K562 (cell line): Measurements from ENCODE around the gene RASL12. TPM values are rescaled to one million over a fixed set of nuclear protein-coding genes. Genes with fewer than 3 reads are reported as not detected.

Experiments used
- CBX1 ChIP-seq: sonication (generic); IDR thresholded peaks from 2 replicates; pipeline ENCODE4 v1.6.1; 2016; ENCODE audit warnings: antibody characterized with exemption, low read depth, mild to moderate bottlenecking
- CSDE1 ChIP-seq, 2 experiments: fragments of 450-650 bp; IDR thresholded peaks; 2 replicates each; pipeline ENCODE4 v1.6.1; 2016; ENCODE audit warnings: mild to moderate bottlenecking in 1 of 2
- LCOR ChIP-seq: sonication (generic); formaldehyde crosslinking; IDR thresholded peaks from 2 replicates; pipeline ENCODE4 v1.8.0; 2022; ENCODE audit warnings: mild to moderate bottlenecking, missing genetic modification reagents
- MCM3 ChIP-seq: fragments of 450-650 bp; IDR thresholded peaks from 2 replicates; pipeline ENCODE4 v1.6.1; 2016
- NCOA6 ChIP-seq: fragments of 450-650 bp; IDR thresholded peaks from 2 replicates; pipeline ENCODE4 v1.6.1; 2017; ENCODE audit warnings: mild to moderate bottlenecking
- SIN3B ChIP-seq: fragments of 450-650 bp; IDR thresholded peaks from 2 replicates; pipeline ENCODE4 v1.6.1; 2017; ENCODE audit warnings: low read depth, mild to moderate bottlenecking, moderate library complexity
- polyA plus RNA-seq, 8 experiments: library from polyadenylated mRNA; depleted of rRNA in 4 of 8; stranded (reverse) in 5 of 8; unstranded in 3 of 8; fragments of >200 nt; fragmentation: Nextera tagmentation in 2 of 8; fragmentation: Illumina TruSeq in 1 of 8; extraction: Ambion mirVana in 2 of 8; extraction: Trizol in 1 of 8; gene quantifications; 2 replicates each; pipeline versions ENCODE4 v1.2.1 to v1.2.3, GENCODE V29; 2011 to 2014; ENCODE audit warnings: inconsistent platforms in 1 of 8, missing spikeins in 1 of 8
- total RNA-seq, 7 experiments: library from RNA; depleted of rRNA in 6 of 7; stranded (reverse); fragments of >200 nt in 6 of 7; fragmentation: Illumina TruSeq in 2 of 7; extraction: Trizol in 2 of 7; gene quantifications; 2 replicates each; pipeline versions ENCODE4 v1.2.1 to v1.2.3, GENCODE V29; 2011 to 2021; ENCODE audit warnings: low replicate concordance in 1 of 7
- TF ChIP-seq, protein P1 (sequence below): fragments of 250-450 bp; sonication (Bioruptor Pico); IDR thresholded peaks from 2 replicates; pipeline ENCODE4 v1.8.0; 2022; ENCODE audit warnings: inconsistent platforms
- TF ChIP-seq, protein P2 (sequence below): fragments of 450-650 bp; IDR thresholded peaks from 2 replicates; pipeline ENCODE4 v1.6.1; 2016; ENCODE audit warnings: low read depth, mild to moderate bottlenecking, moderate library complexity

The RASL12 gene
- total and polyA plus RNA-seq, 9 of the 15 experiments (the other 6 are each of a cell fraction or from before 2014, with no cell fraction given) = not detected

DNA sequence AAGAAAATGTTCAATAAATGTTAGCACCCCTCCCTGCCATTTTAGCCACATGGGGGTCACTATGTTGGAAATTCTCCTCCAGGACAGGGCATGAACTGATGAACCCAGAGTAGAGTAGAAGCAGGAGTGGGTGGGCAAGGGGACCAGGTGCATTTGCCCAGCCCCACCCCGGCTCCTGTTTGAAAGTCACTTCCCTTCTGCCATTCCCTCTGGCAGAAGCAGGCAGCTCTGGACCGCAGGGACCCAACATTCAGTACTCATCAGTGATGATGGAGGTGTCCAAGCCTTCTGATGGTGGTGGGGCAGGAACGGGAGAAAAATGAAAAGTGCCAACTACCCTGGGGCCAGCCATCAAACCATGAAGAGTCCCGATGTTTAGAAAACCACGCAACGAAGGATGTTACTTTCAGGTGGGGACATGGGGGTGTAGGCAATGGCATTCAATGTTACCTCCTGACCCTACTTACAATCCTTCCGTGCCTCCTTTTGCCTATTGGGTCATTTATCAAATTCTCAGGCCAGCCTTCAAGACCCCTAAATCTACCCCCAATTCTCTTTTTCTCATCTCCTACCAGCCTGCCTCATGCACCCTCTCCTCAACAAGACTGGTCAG lies 30.0 kb upstream of the RASL12 start (continued):
- TF ChIP-seq, protein P1, sequence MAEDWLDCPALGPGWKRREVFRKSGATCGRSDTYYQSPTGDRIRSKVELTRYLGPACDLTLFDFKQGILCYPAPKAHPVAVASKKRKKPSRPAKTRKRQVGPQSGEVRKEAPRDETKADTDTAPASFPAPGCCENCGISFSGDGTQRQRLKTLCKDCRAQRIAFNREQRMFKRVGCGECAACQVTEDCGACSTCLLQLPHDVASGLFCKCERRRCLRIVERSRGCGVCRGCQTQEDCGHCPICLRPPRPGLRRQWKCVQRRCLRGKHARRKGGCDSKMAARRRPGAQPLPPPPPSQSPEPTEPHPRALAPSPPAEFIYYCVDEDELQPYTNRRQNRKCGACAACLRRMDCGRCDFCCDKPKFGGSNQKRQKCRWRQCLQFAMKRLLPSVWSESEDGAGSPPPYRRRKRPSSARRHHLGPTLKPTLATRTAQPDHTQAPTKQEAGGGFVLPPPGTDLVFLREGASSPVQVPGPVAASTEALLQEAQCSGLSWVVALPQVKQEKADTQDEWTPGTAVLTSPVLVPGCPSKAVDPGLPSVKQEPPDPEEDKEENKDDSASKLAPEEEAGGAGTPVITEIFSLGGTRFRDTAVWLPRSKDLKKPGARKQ (CRISPR knock-in tag) = no peak
- TF ChIP-seq SIN3B = no peak
- TF ChIP-seq CBX1 = no peak
- no peak for TF ChIP-seq NCOA6
- no peak for TF ChIP-seq LCOR (CRISPR knock-in tag)
- TF ChIP-seq CSDE1 (IDR thresholded peaks at IDR 0.05) = no peak
- TF ChIP-seq, protein P2, sequence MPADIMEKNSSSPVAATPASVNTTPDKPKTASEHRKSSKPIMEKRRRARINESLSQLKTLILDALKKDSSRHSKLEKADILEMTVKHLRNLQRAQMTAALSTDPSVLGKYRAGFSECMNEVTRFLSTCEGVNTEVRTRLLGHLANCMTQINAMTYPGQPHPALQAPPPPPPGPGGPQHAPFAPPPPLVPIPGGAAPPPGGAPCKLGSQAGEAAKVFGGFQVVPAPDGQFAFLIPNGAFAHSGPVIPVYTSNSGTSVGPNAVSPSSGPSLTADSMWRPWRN = no peak
- no peak for TF ChIP-seq MCM3
